Right cardiac atrium (tissue), 5 donors: Measurements from ENCODE around the gene HAUS7. TPM values are rescaled to one million over a fixed set of nuclear protein-coding genes. Genes with fewer than 3 reads are reported as not detected.

Experiments
- ATAC-seq, 2 donors: fragments of 200-7000 bp; cut with Tn5 transposase; one replicate each; pipeline versions ENCODE4 v1.8.0 to v1.9.1; 2020; ENCODE audit warnings: moderate library complexity in 2 of 2, mild to moderate bottlenecking in 1 of 2
- DNase-seq, 3 donors: peaks; one replicate each; pipeline ENCODE4 v3.0.0-alpha.2; 2020
- H3K27ac ChIP-seq: one replicate; pipeline ENCODE4 v1.5.1; 2013; ENCODE audit warnings: mild to moderate bottlenecking, low read length, control low read depth, moderate library complexity
- H3K27me3 ChIP-seq: one replicate; pipeline ENCODE4 v1.6.1; 2013; ENCODE audit not compliant: control insufficient read depth, insufficient read depth
- H3K4me1 ChIP-seq: one replicate; pipeline ENCODE4 v1.6.1; 2013; ENCODE audit warnings: low read length; ENCODE audit not compliant: control insufficient read depth, insufficient read depth
- H3K4me3 ChIP-seq: one replicate; pipeline ENCODE4 v1.5.1; 2013; ENCODE audit warnings: low read length, control low read depth
- H3K9me3 ChIP-seq: one replicate; pipeline ENCODE4 v1.6.1; 2013; ENCODE audit warnings: low read length; ENCODE audit not compliant: control insufficient read depth
- WGBS: extraction: QIAGEN DNeasy Blood & Tissue Kit; methylation state at CpG from one replicate; pipeline ENCODE4 v1.1.7; 2013; 5-methylcytosine and 5-hydroxymethylcytosine counted together
- intact Hi-C, 4 donors: fragments of 100-400 bp; cut with DNase I; formaldehyde crosslinking; loops; one replicate each; pipeline versions ENCODE4 v1.11.0 to v1.14.0; 2022 to 2023
- long read RNA-seq, 4 donors: library from polyadenylated mRNA; unstranded; transcript quantifications; one replicate each; pipeline ENCODE4 v2.0.0, GENCODE V29; 2020 to 2021
- polyA plus RNA-seq: library from polyadenylated mRNA; stranded (reverse); fragments of 200-250 nt; gene quantifications from one replicate; pipeline ENCODE4 v1.2.3, GENCODE V29; 2013
- total RNA-seq, 4 donors: library from RNA; stranded (reverse); fragmentation: NEBNext Ultra II Directional; extraction: Animal tissue kit (Norgen Biotek cat#: 25700); gene quantifications; one replicate each; pipeline ENCODE4 v1.2.1, GENCODE V29; 2021
- donor health status: healthy with polysubstance abuse.
- donor health status: DM: no; HTN: yes; CAD: no.
- donor health status: DM: no; HTN: no; CAD: no.
- donor health status: DM: no; HTN: yes; CAD: no; lungs with severe emphysema.
- donor health status: DM: yes; HTN: yes; CAD: no.

The HAUS7 gene
- 10 to 100 TPM; 14.5 to 18.3 (median 16.8) TPM for total RNA-seq
- polyA plus RNA-seq: 17.3 TPM
- long read RNA-seq, donor 1, transcript HAUS7-202 (10 exons, 1,363 nt): major isoform, 24 of 24 reads
- long read RNA-seq, donor 1, partial matches to known transcripts: 0 of 24 reads
- long read RNA-seq, donor 1, other reads (novel, unspliced or antisense): 0 of 24 reads
- long read RNA-seq, donor 2, transcript HAUS7-202 (10 exons, 1,363 nt): major isoform, 12 of 14 reads
- long read RNA-seq, donor 2, partial matches to known transcripts: 1 of 14 reads
- long read RNA-seq, donor 2, other reads (novel, unspliced or antisense): 1 of 14 reads
- long read RNA-seq, donor 3, transcript HAUS7-202 (10 exons, 1,363 nt): major isoform, 36 of 38 reads
- long read RNA-seq, donor 3, partial matches to known transcripts: 0 of 38 reads
- long read RNA-seq, donor 3, other reads (novel, unspliced or antisense): 2 of 38 reads
- long read RNA-seq, donor 4, transcript HAUS7-202 (10 exons, 1,363 nt): major isoform, 9 of 10 reads
- long read RNA-seq, donor 4, partial matches to known transcripts: 0 of 10 reads
- long read RNA-seq, donor 4, other reads (novel, unspliced or antisense): 1 of 10 reads

DNA sequence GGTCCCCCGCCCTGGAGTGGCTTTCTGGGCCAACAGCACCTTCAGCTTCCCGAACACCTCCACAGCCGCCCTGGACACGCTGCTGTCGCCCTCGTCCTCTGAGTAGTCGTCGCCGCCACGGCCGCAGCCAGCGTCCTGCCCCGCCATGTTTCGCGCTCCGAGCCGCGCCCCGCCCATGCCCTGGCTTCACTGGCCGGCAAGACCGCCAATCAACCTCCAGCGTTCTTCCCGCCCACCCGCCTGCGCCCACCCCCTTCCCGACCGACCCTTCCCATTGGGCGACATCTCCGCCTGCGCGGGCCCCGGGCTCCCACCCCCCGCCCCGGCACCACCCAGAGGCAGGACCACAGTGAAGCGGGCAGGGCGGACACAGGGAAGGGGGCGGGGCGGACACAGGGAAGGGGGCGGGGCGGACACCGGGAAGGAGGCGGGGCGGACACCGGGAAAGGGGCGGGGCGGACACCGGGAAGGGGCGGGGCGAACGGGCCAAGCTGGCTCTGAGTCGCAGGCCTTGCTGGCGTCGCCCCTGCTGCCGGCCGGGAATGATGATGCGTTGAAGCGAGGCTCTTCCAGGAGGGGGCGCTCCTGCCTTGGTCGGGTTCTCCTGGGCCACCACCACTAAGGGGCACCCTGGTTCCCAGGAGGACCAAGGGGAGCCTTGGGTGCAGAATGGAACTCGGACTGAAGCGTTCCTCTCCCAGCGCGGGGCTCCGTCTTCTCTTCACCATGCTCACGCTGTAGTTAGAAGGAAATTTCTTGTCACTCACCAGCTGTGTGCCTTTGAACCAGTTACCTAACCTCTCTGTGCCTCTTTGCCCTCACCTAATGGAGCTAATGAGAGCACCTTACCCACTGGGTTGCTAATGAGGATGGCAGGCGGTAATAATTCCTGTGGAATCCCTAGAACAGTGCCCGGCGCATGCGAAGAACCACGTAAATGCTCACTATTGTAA is at the start of gene HAUS7:
TSS of gene HAUS7 (minus strand) at position 166 of the 953 bp plus-strand sequence. CDS start at position 147, 19 bp downstream.
- 11% methylated on average over 66 of the region's 70 CpGs for WGBS
- H3K27ac ChIP-seq: peak within 1 kb of the TSS; percentile 63
- peak within 1 kb of the TSS; percentile 57 for H3K4me3 ChIP-seq
- intact Hi-C loops: no loop called here
- H3K4me1 ChIP-seq: no peaks in the 10 kb centered on the region
- no peaks in the 10 kb centered on the region for H3K27me3 ChIP-seq
- ATAC-seq (peak; percentile 92 to 94), DNase-seq (peak; percentile 87 to 96 (median 95))
- H3K9me3 ChIP-seq: no peaks in the 10 kb centered on the region

- no peak overlapping the region for H3K27ac ChIP-seq
- ATAC-seq: no peak
- H3K4me3 ChIP-seq: no peak overlapping the region
- WGBS: 65% methylated on average over 21 of the region's 21 CpGs
- H3K27me3 ChIP-seq: no peaks in the 10 kb centered on the region
- H3K9me3 ChIP-seq: no peaks in the 10 kb centered on the region
- H3K4me1 ChIP-seq: no peaks in the 10 kb centered on the region
- DNase-seq: no peak
- intact Hi-C loops: no loop called here
Observed at GRCh38 chrX:153519569-153520286, 49.4 kb upstream of the HAUS7 start.

- no peaks in the 10 kb centered on the region for H3K4me1 ChIP-seq
- no peaks in the 10 kb centered on the region for H3K9me3 ChIP-seq
- 5% methylated on average over 56 of the region's 70 CpGs for WGBS
- no peak for DNase-seq
- no peaks in the 10 kb centered on the region for H3K27me3 ChIP-seq
- intact Hi-C loops: no loop called here
- H3K4me3 ChIP-seq: no peak overlapping the region
- no peak for ATAC-seq
- no peak overlapping the region for H3K27ac ChIP-seq
Observed at GRCh38 chrX:153517946-153518834, 47.8 kb upstream of the HAUS7 start.

- Histone ChIP-seq H3K9me3 (no peaks in the 10 kb centered on the region), H3K4me1 (no peaks in the 10 kb centered on the region), H3K27ac (no peak within 1 kb of the TSS), H3K4me3 (no peak within 1 kb of the TSS), H3K27me3 (no peaks in the 10 kb centered on the region)
- DNase-seq (no peak), ATAC-seq (no peak)
- 4% methylated on average over 28 of the region's 50 CpGs for WGBS
- intact Hi-C loops: no loop called here
Observed at GRCh38 chrX:153517423-153517822, 47.0 kb upstream of the HAUS7 start, which contains the start of gene ATP2B3. Gene ATP2B3 (plus strand): TSS chrX:153517642. CDS start chrX:153536248, 18,606 bp downstream.

GRCh38 chrX:153516073-153516472 is 45.7 kb upstream of the HAUS7 start:
- ATAC-seq (no peak), DNase-seq (no peak)
- intact Hi-C loops: no loop called here
- Histone ChIP-seq H3K27me3 (no peaks in the 10 kb centered on the region), H3K9me3 (no peaks in the 10 kb centered on the region), H3K4me1 (no peaks in the 10 kb centered on the region), H3K27ac (no peak overlapping the region), H3K4me3 (no peak overlapping the region)
- 61% methylated on average over 9 of the region's 9 CpGs for WGBS

GRCh38 chrX:153515435-153515834 is 45.1 kb upstream of the HAUS7 start:
- Histone ChIP-seq H3K4me3 (no peak overlapping the region), H3K27ac (no peak overlapping the region), H3K4me1 (no peaks in the 10 kb centered on the region), H3K27me3 (no peaks in the 10 kb centered on the region), H3K9me3 (no peaks in the 10 kb centered on the region)
- no peak for ATAC-seq
- WGBS: 55% methylated on average over 8 of the region's 8 CpGs
- no peak for DNase-seq
- intact Hi-C loops: no loop called here

- intact Hi-C loops: no loop called here
- no peaks in the 10 kb centered on the region for H3K9me3 ChIP-seq
- no peaks in the 10 kb centered on the region for H3K27me3 ChIP-seq
- 75% methylated on average over 9 of the region's 9 CpGs for WGBS
- ATAC-seq: no peak
- no peak overlapping the region for H3K4me3 ChIP-seq
- no peak for DNase-seq
- H3K4me1 ChIP-seq: no peaks in the 10 kb centered on the region
- H3K27ac ChIP-seq: no peak overlapping the region
Observed at GRCh38 chrX:153514259-153514658, 43.9 kb upstream of the HAUS7 start.

GRCh38 chrX:153513265-153513664 is 42.9 kb upstream of the HAUS7 start:
- no peaks in the 10 kb centered on the region for H3K9me3 ChIP-seq
- DNase-seq (no peak), ATAC-seq (no peak)
- WGBS: 74% methylated on average over 5 of the region's 5 CpGs
- no peaks in the 10 kb centered on the region for H3K4me1 ChIP-seq
- H3K27me3 ChIP-seq: no peaks in the 10 kb centered on the region
- intact Hi-C loops: no loop called here
- H3K27ac ChIP-seq: no peak overlapping the region
- H3K4me3 ChIP-seq: no peak overlapping the region

GRCh38 chrX:153512501-153512893 is 42.1 kb upstream of the HAUS7 start:
- ATAC-seq (no peak), DNase-seq (no peak)
- intact Hi-C loops: no loop called here
- no peaks in the 10 kb centered on the region for H3K4me1 ChIP-seq
- no peaks in the 10 kb centered on the region for H3K9me3 ChIP-seq
- 56% methylated on average over 3 of the region's 3 CpGs for WGBS
- H3K27ac ChIP-seq: no peak overlapping the region
- H3K27me3 ChIP-seq: no peaks in the 10 kb centered on the region
- no peak overlapping the region for H3K4me3 ChIP-seq
